Mucosa of stomach (tissue), 1 donor: ENCODE data around the gene GAK.
"Not testable (repeated sequence)": the region's sequence is repeated elsewhere in the genome, so short reads cannot be mapped to it uniquely, and the experiment has no call there.

ENCODE experiments used
- H3K27me3 ChIP-seq: one replicate; pipeline ENCODE4 v1.7.0; 2013; ENCODE audit warnings: mild to moderate bottlenecking, low read length; ENCODE audit not compliant: control insufficient read depth, insufficient read depth
- H3K36me3 ChIP-seq: one replicate; pipeline ENCODE4 v1.7.0; 2013; ENCODE audit warnings: low read length; ENCODE audit not compliant: control insufficient read depth, insufficient read depth
- H3K4me1 ChIP-seq: one replicate; pipeline ENCODE4 v1.7.0; 2013; ENCODE audit warnings: mild to moderate bottlenecking, low read length; ENCODE audit not compliant: control insufficient read depth, insufficient read depth
- H3K4me3 ChIP-seq: one replicate; pipeline ENCODE4 v1.7.0; 2013; ENCODE audit warnings: low read length
- H3K9ac ChIP-seq: one replicate; pipeline ENCODE4 v1.7.0; 2013; ENCODE audit warnings: mild to moderate bottlenecking, low read length, moderate library complexity
- H3K9me3 ChIP-seq: one replicate; pipeline ENCODE4 v1.7.0; 2013; ENCODE audit warnings: mild to moderate bottlenecking, low read length, moderate library complexity; ENCODE audit not compliant: control insufficient read depth
- donor health status: Pancreatic carcinoma.

Gene GAK

DNA sequence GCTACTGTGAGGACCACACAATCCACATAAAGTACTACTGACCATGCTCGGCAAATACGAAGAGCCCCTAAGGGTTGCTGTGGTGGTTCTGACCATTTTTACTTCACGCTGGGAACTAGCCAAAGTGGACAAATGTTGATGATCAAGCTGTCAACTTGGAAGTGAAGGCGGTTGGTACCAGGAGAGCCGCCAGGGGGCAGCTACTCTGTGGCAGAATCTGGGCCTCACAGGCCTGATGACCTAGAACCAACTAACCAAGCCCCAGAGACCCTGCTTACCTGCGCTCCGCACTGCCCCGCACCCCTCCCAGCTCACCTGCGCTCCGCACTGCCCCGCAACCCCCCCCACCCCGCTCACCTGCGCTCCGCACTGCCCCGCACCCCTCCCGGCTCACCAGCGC is 5.6 kb downstream of the GAK start:
- Histone ChIP-seq H3K4me1 (peaks cover 38% of the 10 kb centered on the region), H3K36me3 (no peaks in the 10 kb centered on the region), H3K9ac (no peak overlapping the region), H3K27me3 (no peaks in the 10 kb centered on the region), H3K9me3 (no peaks in the 10 kb centered on the region), H3K4me3 (no peak overlapping the region)

DNA sequence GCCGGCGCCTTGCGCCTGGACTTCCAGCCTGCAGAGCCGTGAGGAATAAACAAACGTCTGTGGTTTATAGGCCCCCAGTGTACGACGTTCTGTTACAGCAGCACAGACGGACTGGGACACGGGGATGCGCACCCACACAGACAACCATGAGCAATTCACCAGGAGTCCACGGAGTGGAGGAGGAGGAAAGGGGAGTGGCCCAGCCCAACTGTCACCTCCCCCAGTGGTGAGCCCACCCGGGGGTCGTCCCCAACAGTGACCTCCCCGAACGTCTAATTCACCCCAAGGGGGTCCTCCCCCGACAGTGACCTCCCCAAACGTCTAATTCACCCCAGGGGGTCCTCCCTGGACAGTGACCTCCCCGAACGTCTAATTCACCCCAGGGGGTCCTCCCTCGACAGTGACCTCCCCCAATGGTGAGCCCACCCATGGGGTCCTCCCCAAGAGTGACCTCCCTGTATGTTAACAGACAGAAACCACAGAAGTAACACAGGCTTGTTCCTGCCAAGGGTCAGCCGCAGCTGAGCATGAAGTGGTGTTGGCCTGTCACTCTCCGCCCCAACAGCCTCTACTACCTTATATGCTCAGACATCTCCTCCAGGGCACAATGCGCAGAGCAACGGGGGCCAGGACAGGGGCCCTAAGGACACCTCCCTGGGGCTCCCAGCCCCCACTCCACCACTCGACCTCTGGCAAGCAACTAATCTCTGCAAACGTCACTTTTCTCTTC is 6.2 kb downstream of the GAK start:
- no peaks in the 10 kb centered on the region for H3K9me3 ChIP-seq
- H3K27me3 ChIP-seq = no peaks in the 10 kb centered on the region
- H3K4me3 ChIP-seq = no peak overlapping the region
- no peak overlapping the region for H3K9ac ChIP-seq
- no peaks in the 10 kb centered on the region for H3K36me3 ChIP-seq
- peaks cover 34% of the 10 kb centered on the region for H3K4me1 ChIP-seq

DNA sequence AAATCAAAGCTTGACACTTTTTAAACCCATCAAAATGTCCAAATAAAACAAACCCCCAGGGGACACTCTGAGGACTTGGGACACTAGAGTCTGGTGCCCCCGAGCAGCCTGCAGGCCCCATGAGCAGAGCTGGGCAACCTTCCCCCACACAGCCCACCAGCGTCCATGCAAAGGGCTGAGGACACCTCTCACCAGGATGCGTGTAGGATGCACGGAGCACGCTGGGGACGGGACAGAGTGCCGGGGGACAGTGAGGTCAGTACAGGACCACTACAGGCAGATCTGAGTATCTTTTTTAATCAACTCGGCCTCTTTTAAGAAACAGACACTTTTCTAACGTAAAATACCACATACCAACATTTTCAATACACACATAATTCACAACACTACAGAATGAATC is 6.9 kb downstream of the GAK start:
- H3K27me3 ChIP-seq = no peaks in the 10 kb centered on the region
- no peak overlapping the region for H3K9ac ChIP-seq
- no peak overlapping the region for H3K4me3 ChIP-seq
- H3K4me1 ChIP-seq = peaks cover 27% of the 10 kb centered on the region
- no peaks in the 10 kb centered on the region for H3K36me3 ChIP-seq
- H3K9me3 ChIP-seq = no peaks in the 10 kb centered on the region

DNA sequence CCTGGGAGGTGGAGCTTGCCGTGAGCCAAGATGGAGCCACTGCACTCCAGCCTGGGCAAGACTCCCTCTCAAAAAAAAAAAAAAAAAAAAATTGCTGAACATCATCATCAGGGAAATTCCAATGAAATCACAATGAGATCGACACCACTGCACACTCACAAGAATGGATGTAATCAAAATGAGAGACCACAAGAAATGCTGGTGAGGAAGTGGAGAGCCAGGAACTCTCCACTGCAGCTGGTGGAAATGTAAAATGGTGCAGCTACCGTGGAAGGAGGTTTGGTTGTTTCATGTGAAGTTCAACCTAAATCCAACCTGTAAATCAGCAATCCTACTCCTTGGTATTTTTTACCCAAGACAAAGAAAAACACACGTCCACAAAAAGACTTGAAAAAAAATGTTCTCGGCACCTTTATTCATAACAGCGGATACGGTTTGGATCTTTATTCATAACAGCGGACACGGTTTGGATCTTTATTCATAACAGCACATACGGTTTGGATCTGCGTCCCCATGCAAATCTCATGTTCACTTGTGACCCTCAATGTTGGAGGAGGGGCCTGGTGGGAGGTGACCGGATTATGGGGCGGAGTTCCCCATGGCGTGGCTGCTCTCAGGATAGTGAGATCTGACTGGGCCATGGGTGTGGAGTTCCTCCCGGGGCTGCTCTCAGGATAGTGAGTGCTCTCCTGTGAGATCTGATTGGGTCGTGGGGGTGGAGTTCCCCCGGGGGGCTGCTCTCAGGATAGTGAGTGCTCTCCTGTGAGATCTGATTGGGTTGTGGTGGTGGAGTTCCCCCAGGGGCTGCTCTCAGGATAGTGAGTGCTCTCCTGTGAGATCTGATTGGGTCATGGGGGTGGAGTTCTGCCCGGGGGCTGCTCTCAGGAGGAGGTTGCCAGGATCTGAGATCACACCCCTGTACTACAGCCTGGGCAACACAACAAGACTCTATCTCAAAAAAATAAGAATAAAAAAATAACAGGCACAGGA is 7.7 kb downstream of the GAK start:
- Histone ChIP-seq H3K36me3 (no peaks in the 10 kb centered on the region), H3K9me3 (no peaks in the 10 kb centered on the region), H3K27me3 (no peaks in the 10 kb centered on the region), H3K4me3 (no peak overlapping the region), H3K9ac (no peak overlapping the region), H3K4me1 (peaks cover 20% of the 10 kb centered on the region)

DNA sequence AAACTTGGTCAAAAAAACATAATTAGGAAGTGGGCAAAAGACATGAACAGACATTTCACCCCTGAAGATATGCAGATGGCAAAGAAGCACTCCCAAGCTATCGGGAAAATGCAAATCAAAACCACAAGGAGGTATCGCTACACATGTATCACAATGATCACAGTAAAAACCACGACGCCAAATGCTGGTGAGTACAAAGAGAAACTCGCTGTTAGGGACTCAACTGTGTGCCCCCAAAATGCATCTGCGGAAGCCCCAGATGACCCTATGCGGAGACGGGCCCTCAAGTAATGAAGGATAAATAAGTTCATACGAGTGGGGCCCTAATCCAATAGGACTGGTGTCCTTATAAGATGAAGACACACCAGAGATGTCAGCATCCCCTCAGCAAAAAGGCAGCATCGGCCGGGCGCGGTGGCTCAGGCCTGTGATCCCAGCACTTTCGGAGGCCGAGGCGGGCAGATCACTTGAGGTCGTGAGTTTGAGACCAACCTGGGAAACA is 10.2 kb downstream of the GAK start:
- no peaks in the 10 kb centered on the region for H3K9me3 ChIP-seq
- H3K36me3 ChIP-seq = no peaks in the 10 kb centered on the region
- H3K9ac ChIP-seq = no peak overlapping the region
- peaks cover 12% of the 10 kb centered on the region for H3K4me1 ChIP-seq
- no peak overlapping the region for H3K4me3 ChIP-seq
- H3K27me3 ChIP-seq = no peaks in the 10 kb centered on the region

DNA sequence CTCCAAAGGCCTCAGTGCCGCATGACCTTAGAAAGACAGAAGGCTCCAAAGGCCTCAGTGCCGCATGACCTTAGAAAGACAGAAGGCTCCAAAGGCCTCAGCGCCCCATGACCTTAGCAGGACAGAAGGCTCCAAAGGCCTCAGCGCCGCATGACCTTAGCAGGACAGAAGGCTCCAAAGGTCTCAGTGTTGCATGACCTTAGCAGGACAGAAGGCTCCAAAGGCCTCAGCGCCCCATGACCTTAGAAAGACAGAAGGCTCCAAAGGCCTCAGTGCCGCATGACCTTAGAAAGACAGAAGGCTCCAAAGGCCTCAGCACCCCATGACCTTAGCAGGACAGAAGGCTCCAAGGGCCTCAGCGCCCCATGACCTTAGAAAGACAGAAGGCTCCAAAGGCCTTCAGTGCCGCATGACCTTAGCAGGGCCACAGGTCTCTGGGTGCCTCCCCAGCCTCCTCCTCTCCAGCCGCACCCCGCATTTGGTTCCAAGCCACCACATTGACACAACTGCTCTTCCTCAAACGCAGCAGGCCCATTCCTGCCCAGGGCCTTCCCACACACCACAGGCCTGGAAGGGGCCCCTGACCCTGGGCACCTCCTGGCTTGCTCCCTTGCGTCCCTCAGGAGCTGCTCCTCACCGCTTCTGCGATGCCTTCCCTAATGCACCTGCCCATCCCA is 13.0 kb downstream of the GAK start:
- H3K27me3 ChIP-seq, H3K9me3 ChIP-seq, H3K36me3 ChIP-seq, H3K4me3 ChIP-seq, H3K4me1 ChIP-seq, H3K9ac ChIP-seq: not testable (repeated sequence)

DNA sequence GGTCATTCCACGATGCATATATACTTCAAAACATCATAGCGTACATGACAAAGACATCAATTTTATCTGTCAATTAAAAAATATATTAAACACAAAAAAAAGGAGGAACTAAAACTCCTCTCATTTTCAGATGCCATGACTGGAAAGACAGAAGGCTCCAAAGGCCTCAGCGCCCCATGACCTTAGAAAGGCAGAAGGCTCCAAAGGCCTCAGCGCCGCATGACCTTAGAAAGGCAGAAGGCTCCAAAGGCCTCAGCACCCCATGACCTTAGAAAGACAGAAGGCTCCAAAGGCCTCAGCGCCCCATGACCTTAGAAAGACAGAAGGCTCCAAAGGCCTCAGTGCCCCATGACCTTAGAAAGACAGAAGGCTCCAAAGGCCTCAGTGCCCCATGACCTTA is 13.5 kb downstream of the GAK start:
- H3K9ac ChIP-seq, H3K9me3 ChIP-seq, H3K4me1 ChIP-seq, H3K27me3 ChIP-seq, H3K36me3 ChIP-seq, H3K4me3 ChIP-seq: not testable (repeated sequence)

DNA sequence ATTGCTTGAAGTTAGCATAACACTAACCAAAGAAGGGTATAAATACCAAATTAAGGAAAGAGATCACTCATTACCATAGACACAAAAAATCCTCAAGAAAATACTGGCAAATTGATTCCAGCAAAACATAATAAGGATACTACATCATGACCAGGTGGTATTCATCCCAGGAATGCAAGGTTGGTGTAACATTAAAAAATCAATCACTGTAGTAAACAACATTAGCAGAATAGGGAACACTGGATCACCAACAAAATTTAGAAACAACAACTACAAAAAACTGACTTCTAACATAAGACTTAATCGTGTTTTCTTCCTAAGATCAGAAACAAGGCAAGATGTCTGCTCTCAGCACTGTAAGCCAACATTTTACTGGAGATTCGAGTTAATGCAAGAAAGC is 14.1 kb downstream of the GAK start:
- Histone ChIP-seq H3K27me3 (no peaks in the 10 kb centered on the region), H3K4me3 (no peak overlapping the region), H3K4me1 (peaks cover 2% of the 10 kb centered on the region), H3K9ac (no peak overlapping the region), H3K9me3 (no peaks in the 10 kb centered on the region), H3K36me3 (no peaks in the 10 kb centered on the region)

DNA sequence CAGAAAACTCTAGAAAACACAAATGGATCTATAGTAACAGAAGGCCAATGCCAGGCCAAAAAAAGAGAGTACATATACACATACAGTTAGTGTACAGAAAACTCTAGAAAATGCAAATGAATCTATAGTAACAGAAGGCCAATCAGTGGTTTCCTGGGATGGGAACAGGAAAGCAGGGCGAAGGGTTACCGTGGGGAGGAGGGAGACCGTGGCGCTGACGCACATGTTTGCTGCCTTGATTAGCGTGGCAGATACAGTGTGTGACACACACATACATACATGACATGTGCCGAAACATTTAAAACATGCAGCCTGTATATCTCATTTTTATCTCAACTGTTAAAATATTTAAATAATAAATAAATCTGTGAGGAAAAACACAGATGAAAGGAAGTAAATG is 14.7 kb downstream of the GAK start:
- Histone ChIP-seq H3K4me3 (no peak overlapping the region), H3K36me3 (no peaks in the 10 kb centered on the region), H3K27me3 (no peaks in the 10 kb centered on the region), H3K9ac (no peak overlapping the region), H3K9me3 (no peaks in the 10 kb centered on the region), H3K4me1 (peaks cover 4% of the 10 kb centered on the region)

DNA sequence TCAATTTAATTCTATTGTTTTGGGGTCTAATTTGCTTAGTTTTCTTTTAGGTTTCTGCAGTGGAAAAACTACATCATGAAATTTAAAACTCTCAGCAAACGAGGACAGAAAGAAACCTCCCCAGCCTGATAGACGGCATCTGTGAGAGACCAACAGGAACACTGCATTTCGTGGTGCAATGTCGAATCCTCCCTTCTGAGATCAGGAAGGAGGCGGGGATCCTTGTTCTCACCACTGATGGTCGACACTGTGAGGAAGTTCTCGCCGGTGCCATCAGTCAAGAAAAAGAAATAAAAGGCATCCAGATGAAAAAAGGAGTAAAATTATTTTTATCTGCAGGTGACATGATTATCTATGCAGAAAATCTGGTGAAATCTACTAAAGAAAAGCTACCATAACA is 16.5 kb downstream of the GAK start:
- Histone ChIP-seq H3K4me3 (no peak overlapping the region), H3K9ac (no peak overlapping the region)

DNA sequence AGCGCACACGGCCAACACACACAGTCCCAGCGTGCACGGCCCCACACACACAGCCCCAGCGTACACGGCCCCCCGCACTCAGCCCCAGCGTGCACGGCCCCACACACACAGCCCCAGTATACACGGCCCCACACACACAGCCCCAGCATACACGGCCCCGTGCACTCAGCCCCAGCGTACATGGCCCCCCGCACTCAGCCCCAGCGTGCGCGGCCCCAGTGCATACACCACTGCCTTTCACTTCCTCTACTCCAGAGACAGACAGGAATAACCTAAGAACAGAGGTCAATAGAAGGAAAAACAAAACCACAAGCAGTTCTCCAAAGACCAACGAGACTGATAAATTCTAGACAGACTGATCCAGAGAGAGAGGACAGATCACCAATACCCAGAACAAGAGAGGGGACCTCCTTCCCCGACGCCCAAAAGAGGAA is 17.1 kb downstream of the GAK start:
- no peak overlapping the region for H3K4me3 ChIP-seq
- H3K27me3 ChIP-seq = no peaks in the 10 kb centered on the region
- H3K9ac ChIP-seq = no peak overlapping the region
- H3K9me3 ChIP-seq = no peaks in the 10 kb centered on the region
- peaks cover 4% of the 10 kb centered on the region for H3K4me1 ChIP-seq
- H3K36me3 ChIP-seq = no peaks in the 10 kb centered on the region

More for the DNA sequence above, 16.5 kb downstream of the GAK start:
- H3K4me1 ChIP-seq = peaks cover 4% of the 10 kb centered on the region
- H3K27me3 ChIP-seq = no peaks in the 10 kb centered on the region
- H3K9me3 ChIP-seq = no peaks in the 10 kb centered on the region
- H3K36me3 ChIP-seq = no peaks in the 10 kb centered on the region

DNA sequence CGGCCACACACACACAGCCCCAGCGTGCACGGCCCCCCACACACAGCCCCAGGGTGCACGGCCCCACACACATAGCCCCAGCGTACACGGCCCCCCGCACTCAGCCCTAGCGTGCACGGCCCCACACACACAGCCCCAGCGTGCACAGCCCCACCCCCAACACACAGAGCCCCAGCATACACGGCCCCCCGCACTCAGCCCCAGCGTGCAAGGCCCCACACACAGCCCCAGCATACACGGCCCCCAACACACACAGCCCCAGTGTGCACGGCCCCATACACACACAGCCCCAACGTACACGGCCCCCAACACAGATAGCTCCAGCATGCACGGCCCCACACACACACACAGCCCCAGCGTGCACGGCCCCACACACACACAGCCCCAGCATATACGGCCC is 17.6 kb downstream of the GAK start:
- H3K27me3 ChIP-seq = no peaks in the 10 kb centered on the region
- H3K4me3 ChIP-seq = no peak overlapping the region
- H3K4me1 ChIP-seq = peaks cover 4% of the 10 kb centered on the region
- no peak overlapping the region for H3K9ac ChIP-seq
- H3K36me3 ChIP-seq = no peaks in the 10 kb centered on the region
- no peaks in the 10 kb centered on the region for H3K9me3 ChIP-seq
